GM06990 (cell line): Measurements from ENCODE around the gene EMSY.

Source experiments
- DNase-seq: peaks from one replicate; pipeline ENCODE4 v3.0.0-alpha.2; 2011; ENCODE audit not compliant: insufficient read length; ENCODE audit errors: extremely low read depth
- H3K27me3 ChIP-seq: replicated peaks from 2 replicates; pipeline ENCODE4 v1.6.0; 2011; ENCODE audit warnings: low read length; ENCODE audit not compliant: control insufficient read depth, insufficient read depth
- H3K36me3 ChIP-seq: 2 replicates; pipeline ENCODE4 v1.5.1; 2011; ENCODE audit warnings: low read length; ENCODE audit not compliant: control insufficient read depth, insufficient read depth
- H3K4me3 ChIP-seq: replicated peaks from 2 replicates; pipeline ENCODE4 v1.5.1; 2011; ENCODE audit warnings: low read depth, mild to moderate bottlenecking, control low read depth, low read length
- TF ChIP-seq, protein P1 (sequence below): IDR thresholded peaks from 2 replicates; pipeline ENCODE4 v1.5.1; 2011; ENCODE audit warnings: low read length, control low read depth, mild to moderate bottlenecking, inconsistent platforms; ENCODE audit not compliant: insufficient read depth, poor library complexity, severe bottlenecking

Gene EMSY

DNA sequence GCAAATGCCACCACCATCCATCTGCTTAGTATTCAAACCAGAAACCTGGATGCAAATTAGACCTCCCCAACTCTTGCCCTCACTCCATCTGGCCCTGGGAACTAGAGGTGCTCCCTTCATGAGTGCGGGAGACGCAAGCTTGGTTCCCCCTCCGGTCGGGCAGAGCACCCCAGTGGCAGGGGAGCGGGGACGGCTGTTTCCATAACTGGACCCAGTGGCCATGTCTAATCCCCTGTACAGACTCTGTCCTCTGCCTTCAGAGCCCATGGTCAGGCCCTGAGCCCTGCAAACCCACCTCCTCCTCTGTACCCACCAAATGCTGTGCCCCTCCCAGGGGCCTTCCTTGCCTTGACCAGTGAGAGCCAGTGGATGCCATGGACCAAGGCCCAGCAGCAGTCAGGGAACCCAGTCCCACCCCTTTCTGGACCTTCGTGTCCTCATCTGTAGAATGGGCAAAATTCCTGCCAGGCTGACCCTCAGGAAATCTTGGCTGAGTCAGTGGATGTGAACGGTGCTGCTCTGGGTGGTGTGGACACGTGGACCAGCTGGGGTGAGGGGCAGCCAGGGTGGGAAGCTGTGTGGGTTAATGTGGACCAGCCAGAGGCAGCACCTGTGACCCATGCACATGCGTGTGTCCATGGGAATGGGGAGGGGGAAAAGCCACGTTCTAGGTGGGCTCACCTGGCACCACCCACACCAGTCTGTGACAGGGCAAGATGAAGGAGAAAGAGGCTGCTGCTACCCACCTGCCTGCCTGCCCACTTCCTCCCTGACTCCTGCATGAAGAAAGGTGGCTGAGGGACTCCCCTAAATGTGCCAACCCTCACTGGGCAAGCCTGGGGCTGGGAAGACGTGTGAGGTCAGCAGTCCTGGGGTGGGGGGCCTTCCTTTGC, 153.0 kb downstream of the EMSY start:
- Histone ChIP-seq H3K27me3 (no peaks in the 10 kb centered on the region; the same call in 1 of the 2 replicates), H3K4me3 (no peak overlapping the region), H3K36me3 (no peaks in the 10 kb centered on the region)
- DNase-seq, result no peak
- TF ChIP-seq, protein P1, sequence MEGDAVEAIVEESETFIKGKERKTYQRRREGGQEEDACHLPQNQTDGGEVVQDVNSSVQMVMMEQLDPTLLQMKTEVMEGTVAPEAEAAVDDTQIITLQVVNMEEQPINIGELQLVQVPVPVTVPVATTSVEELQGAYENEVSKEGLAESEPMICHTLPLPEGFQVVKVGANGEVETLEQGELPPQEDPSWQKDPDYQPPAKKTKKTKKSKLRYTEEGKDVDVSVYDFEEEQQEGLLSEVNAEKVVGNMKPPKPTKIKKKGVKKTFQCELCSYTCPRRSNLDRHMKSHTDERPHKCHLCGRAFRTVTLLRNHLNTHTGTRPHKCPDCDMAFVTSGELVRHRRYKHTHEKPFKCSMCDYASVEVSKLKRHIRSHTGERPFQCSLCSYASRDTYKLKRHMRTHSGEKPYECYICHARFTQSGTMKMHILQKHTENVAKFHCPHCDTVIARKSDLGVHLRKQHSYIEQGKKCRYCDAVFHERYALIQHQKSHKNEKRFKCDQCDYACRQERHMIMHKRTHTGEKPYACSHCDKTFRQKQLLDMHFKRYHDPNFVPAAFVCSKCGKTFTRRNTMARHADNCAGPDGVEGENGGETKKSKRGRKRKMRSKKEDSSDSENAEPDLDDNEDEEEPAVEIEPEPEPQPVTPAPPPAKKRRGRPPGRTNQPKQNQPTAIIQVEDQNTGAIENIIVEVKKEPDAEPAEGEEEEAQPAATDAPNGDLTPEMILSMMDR, result no peak

DNA sequence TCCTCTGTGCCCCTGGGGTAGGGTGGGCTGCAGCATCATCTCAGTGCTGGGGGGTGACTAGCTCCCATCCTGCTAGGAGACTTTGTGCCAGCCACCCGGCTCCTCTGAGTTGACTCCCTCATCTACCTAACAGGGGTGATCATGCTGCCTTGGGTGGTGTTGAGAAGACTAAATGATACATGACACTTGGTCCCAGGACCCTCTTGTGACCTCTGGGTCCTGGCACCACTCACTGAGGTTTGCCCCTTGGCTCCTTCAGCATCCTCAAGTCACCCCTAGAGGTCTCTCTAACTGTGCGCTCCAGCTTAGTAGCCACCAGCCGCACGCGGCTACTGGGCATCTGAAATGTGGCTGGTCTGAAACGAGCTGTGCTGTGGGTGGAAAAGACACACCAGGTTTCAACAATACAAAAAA, 153.6 kb downstream of the EMSY start:
- no peak for DNase-seq
- H3K4me3 ChIP-seq, result no peak overlapping the region
- TF ChIP-seq, protein P1, result peak; percentile 73
- H3K36me3 ChIP-seq, result no peaks in the 10 kb centered on the region
- H3K27me3 ChIP-seq, result no peaks in the 10 kb centered on the region; the same call in 1 of the 2 replicates

DNA sequence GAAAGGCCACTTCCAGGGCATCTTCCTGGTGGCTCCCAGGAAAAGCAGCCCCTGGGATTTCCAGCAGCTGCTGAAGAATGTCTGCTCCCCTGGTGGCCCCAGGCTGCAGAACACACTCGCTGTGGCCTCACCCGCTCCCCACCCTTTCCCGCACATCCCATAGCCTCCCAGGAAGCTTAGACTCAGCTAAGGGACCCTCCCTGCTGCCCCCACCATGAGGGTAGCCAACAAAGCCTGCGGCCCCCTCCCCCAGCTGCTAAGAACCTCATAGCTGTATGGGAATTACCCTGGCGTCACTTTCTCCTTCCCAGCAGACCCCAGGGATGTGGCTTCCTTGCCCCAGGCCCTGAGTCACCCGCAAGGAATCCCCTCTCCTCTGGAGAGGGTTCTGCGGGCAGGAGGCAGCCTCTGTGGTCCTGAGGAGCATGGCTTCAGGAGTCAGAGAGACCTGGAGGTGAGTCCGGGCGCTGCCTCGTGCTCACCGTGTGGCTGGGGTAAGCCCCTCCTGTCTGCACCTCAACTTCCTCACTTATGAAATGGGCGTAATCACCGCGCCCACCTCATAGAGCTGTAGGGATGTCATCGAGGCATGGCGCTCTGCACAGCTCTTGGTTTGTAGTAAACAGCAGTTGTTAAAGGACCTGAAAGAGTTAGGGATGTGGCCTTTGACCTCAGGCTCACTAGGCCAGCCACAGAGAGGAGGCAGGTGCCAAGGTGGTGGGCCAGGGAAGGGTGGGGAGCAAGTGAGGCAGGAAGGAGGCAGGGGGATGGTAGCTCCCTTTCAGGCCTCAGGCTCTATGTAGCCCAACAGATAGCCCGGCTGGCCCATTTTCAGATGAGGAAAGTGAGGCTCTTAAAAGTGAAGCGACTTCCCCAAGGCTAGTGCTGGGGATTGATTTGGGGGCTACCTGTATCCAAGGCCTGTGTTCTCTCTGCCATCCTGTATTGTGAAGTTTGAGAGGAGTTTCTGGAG, 154.5 kb downstream of the EMSY start:
- no peak overlapping the region for H3K4me3 ChIP-seq
- H3K36me3 ChIP-seq, result no peaks in the 10 kb centered on the region
- no peak for DNase-seq
- TF ChIP-seq, protein P1, result no peak
- H3K27me3 ChIP-seq, result no peaks in the 10 kb centered on the region; the same call in 1 of the 2 replicates

DNA sequence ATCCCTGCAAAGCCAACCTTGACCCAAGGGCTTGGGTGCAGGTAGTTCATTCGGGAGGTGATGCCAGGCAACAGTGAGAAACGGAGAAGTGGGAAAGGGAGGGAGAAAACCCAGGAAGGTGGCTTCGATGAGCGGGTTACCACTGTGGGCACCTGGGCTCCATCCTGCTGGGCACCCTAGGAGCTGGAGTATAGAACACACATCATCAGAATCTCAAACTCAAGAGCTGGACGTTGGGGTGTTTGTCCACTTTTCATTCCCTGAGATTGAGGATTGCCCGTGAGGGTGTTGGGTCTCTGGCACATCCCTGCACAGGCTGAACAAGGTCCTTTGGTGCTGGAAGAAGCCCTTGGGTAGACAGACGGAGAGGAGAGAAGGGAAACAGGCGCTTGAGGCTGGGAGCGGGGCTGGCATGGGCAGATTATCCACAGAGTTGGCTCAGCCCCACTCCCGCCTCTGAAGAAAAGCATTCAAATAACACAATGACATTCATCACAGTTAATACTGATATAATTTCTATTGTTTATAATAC, 155.4 kb downstream of the EMSY start:
- TF ChIP-seq, protein P1, result no peak
- Histone ChIP-seq H3K27me3 (no peaks in the 10 kb centered on the region; the same call in 1 of the 2 replicates), H3K36me3 (no peaks in the 10 kb centered on the region), H3K4me3 (no peak overlapping the region)
- DNase-seq, result no peak

DNA sequence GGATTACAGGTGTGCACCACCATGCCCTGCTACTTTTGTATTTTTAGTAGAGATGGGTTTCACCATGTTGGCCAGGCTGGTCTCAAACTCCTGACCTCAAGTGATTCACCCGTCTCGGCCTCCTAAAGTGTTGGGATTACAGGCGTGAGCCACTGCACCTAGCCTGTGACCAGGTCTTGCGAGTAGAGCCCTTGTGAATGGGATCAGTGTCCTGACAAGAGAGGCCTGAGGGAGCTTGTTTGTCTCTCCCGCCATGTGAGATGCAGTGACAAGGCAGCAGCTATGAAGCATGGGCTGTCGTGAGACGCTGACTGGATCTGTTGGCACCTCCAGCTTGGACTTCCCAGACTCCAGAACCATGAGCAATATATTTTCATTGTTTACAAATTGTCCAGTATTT, 156.5 kb downstream of the EMSY start:
- H3K36me3 ChIP-seq, result no peaks in the 10 kb centered on the region
- DNase-seq, result no peak
- no peaks in the 10 kb centered on the region; the same call in 1 of the 2 replicates for H3K27me3 ChIP-seq
- no peak overlapping the region for H3K4me3 ChIP-seq
- TF ChIP-seq, protein P1, result no peak
